ENCODE results near the gene GATC. TPM values are rescaled to one million over a fixed set of nuclear protein-coding genes. Genes with fewer than 3 reads are reported as not detected.

GATC gene, protein sequence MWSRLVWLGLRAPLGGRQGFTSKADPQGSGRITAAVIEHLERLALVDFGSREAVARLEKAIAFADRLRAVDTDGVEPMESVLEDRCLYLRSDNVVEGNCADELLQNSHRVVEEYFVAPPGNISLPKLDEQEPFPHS
- 11.3 TPM for polyA plus RNA-seq (2012; ENCODE audit: low read depth, missing spikeins)

DNA sequence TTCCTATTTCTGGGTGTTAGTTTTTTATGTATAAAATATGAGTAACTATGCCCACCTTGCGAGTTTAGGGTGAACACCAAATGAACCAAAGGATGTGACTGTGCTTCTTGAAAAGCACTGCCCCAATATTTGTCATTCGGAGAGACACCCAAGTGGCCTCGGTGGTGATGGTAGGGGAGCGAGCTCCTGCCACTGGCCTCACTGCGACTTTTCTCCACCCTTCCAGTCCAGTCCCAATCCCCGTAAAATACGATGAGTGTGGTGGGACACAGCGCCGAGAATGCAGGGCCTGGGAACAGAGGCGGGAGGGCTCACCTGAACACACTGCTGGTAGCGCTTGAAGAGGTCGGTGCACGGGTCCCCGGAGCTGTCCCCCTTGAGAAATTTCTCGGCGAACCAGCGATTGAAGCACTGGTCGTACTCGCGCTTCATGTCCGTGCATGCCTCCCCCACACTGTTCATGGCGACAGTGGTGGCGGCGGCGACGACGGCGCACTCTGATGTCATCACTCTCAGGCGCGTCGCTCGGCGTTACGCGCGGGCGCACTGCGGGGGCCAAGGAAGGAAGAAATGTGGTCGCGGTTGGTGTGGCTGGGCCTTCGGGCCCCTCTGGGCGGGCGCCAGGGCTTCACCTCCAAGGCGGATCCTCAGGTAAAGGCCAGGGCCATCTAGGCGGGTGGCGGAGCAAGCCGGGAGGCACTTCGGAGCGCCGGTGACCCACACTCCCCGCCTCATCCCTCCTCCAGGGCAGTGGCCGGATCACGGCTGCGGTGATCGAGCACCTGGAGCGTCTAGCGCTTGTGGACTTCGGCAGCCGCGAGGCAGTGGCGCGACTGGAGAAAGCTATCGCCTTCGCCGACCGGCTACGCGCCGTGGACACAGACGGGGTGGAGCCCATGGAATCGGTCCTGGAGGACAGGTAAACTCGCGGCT lies at the start of gene GATC, which contains the start of gene TRIAP1:
TSS of gene GATC (plus strand) at position 534 of the 933 bp plus-strand sequence. CDS start at position 571, 37 bp downstream.
TSS of gene TRIAP1 (minus strand) at position 474 of the 933 bp plus-strand sequence. CDS start at position 462, 12 bp downstream.
- FAIRE-seq (peak; percentile 96), DNase-seq (ENCODE audit: insufficient read length, low spot score) (peak; percentile 68)
- TF ChIP-seq POLR2A (IDR thresholded peaks at IDR 0.05; ENCODE audit: low read depth, low read length), result peak; percentile 89
- TF ChIP-seq TAF1 (IDR thresholded peaks at IDR 0.05; ENCODE audit: low read depth, low read length), result peak; percentile 79
- peak; percentile 97 for TF ChIP-seq PAX5 (IDR thresholded peaks at IDR 0.05; ENCODE audit: insufficient read depth, low read length, severe bottlenecking)
- peak; percentile 81 for TF ChIP-seq POU2F2 (IDR thresholded peaks at IDR 0.05; ENCODE audit: low read depth, low read length)
- TF ChIP-seq SPI1 (IDR thresholded peaks at IDR 0.05; ENCODE audit: low read depth, low read length), result no peak
- TF ChIP-seq POLR2AphosphoS5 (IDR thresholded peaks at IDR 0.05; ENCODE audit: low read depth, low read length), result peak; percentile 95

DNA sequence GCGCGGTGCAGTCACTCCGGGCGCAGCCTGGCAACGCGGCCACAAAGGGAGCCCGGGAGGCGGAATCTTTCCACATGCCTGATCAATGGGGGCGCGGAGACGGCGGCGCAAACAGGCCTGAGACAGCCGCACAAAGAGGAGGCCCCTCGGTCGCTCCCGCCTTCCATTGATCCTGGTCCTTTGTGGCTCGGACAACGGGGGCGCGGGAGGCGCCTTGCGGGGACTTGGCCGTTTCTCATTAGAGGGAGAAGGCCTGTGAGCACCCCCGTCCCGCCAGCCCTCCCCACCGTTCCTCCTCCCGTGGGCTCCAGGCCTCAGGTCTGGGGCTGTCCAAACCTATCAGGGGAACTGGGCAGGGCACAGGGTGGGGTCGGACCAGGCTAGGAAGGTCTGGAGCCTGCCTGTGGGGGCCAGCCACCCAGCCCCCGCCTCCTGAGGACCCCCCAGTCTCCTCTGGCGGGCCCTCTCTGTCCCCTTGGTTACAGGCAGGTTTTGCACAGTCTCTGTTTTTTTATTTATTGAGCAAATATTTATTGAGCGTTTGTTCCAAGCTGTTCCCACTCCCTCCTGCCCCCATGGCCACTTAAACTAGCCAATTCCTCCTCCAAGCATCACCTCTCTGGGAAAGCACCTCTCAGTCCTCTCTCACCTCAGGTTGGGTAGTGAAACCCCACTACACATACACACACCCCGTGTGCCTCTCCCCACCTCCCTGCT lies 48.3 kb upstream of the GATC start:
- TF ChIP-seq POLR2A (IDR thresholded peaks at IDR 0.05; ENCODE audit: low read depth, low read length) (no peak), TAF1 (IDR thresholded peaks at IDR 0.05; ENCODE audit: low read depth, low read length) (no peak), POU2F2 (IDR thresholded peaks at IDR 0.05; ENCODE audit: low read depth, low read length) (no peak), PAX5 (IDR thresholded peaks at IDR 0.05; ENCODE audit: insufficient read depth, low read length, severe bottlenecking) (no peak)
- FAIRE-seq (no peak), DNase-seq (ENCODE audit: insufficient read length, low spot score) (no peak)

DNA sequence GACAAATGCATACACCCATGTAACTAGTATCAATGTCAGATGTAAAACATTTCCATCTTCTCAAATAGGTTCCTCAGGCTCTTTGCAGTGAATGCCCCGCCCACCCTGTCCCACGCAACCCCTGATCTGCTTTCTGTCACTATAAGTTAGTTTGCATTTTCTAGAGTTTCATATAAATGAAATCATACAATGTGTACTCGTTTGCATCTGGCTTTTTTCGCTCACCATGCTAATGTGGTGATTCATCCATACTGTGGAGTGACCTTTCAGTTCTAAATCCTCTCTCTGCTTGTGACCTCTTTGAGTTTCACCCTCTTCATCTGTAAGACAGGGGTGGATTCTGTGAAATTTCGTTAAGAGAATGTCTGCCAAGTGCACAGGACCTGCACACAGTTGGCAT lies 46.7 kb upstream of the GATC start:
- peak; percentile 66 for FAIRE-seq

DNA sequence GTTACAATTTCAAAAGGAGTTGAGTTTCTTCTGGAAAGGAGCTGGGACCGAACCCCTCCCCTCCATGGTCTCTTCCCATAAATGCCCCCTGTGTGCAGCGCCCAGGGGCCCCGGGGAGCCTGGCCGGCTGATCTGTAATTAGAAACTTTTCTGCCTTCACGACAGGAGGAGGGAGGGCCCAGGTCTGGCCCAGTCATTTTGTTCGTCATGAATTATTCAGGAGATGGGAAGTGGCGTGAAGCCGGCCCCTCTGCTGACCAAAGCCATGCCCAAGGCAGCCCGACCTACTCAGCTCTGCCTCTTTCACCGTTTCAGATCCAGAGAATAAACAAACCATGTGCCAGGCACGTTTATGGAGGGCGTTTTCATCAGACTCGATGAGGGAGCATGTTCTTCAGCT lies 44.0 kb upstream of the GATC start:
- FAIRE-seq, result no peak
- no peak for DNase-seq (ENCODE audit: insufficient read length, low spot score)
- TF ChIP-seq TAF1 (IDR thresholded peaks at IDR 0.05; ENCODE audit: low read depth, low read length) (no peak), PAX5 (IDR thresholded peaks at IDR 0.05; ENCODE audit: insufficient read depth, low read length, severe bottlenecking) (no peak), SPI1 (IDR thresholded peaks at IDR 0.05; ENCODE audit: low read depth, low read length) (no peak), POLR2A (IDR thresholded peaks at IDR 0.05; ENCODE audit: low read depth, low read length) (no peak), POU2F2 (IDR thresholded peaks at IDR 0.05; ENCODE audit: low read depth, low read length) (no peak), POLR2AphosphoS5 (IDR thresholded peaks at IDR 0.05; ENCODE audit: low read depth, low read length) (no peak)

More for the DNA sequence above, 46.7 kb upstream of the GATC start:
- no peak for DNase-seq (ENCODE audit: insufficient read length, low spot score)
- no peak for TF ChIP-seq POLR2A (IDR thresholded peaks at IDR 0.05; ENCODE audit: low read depth, low read length)
- TF ChIP-seq TAF1 (IDR thresholded peaks at IDR 0.05; ENCODE audit: low read depth, low read length), result no peak
- TF ChIP-seq POU2F2 (IDR thresholded peaks at IDR 0.05; ENCODE audit: low read depth, low read length), result no peak
- no peak; the same call in 1 of the 2 replicates for TF ChIP-seq SPI1 (IDR thresholded peaks at IDR 0.05; ENCODE audit: low read depth, low read length)
- TF ChIP-seq PAX5 (IDR thresholded peaks at IDR 0.05; ENCODE audit: insufficient read depth, low read length, severe bottlenecking), result no peak
- TF ChIP-seq POLR2AphosphoS5 (IDR thresholded peaks at IDR 0.05; ENCODE audit: low read depth, low read length), result no peak

DNA sequence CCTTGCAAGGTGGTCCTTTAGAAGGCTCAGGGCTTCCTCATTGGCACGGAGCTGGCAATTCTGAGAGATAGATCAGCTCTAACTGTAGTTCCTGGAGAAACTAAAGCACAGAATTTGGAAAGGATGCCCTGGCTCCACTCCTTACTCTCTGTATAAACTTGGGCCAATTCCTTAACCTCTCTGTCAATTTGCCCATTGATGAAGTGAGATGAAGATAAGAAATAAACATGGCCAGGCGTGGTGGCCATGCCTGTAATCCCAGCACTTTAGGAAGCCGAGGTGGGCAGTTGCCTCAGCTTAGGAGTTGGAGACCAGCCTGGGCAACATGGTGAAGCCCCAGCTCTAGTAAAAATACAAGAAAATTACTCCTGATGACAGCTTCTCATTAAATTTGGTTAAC lies 42.4 kb upstream of the GATC start:
- DNase-seq (ENCODE audit: insufficient read length, low spot score), result no peak
- FAIRE-seq, result no peak
- TF ChIP-seq POU2F2 (IDR thresholded peaks at IDR 0.05; ENCODE audit: low read depth, low read length) (no peak), PAX5 (IDR thresholded peaks at IDR 0.05; ENCODE audit: insufficient read depth, low read length, severe bottlenecking) (no peak), POLR2A (IDR thresholded peaks at IDR 0.05; ENCODE audit: low read depth, low read length) (no peak), POLR2AphosphoS5 (IDR thresholded peaks at IDR 0.05; ENCODE audit: low read depth, low read length) (no peak), TAF1 (IDR thresholded peaks at IDR 0.05; ENCODE audit: low read depth, low read length) (no peak), SPI1 (IDR thresholded peaks at IDR 0.05; ENCODE audit: low read depth, low read length) (no peak)

DNA sequence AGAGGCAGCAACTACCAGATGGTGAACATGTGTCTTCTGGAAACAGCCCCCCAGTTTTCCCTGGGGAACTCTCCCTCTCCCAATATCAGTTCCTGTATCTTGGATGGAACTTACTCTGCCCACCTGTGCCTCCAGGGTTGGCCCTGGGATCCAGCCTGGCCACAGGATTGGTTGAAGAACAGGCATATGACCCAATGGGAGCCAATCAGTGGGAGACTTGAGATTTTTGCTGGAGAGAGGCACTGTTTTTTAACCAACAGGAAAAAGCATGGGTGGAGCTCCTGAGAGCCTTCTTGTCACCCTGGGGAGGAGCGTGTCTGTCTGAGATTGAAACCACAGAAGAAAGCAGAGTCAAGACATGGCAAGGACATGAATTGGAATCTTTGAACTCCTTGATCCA lies 42.0 kb upstream of the GATC start:
- DNase-seq (ENCODE audit: insufficient read length, low spot score) (no peak), FAIRE-seq (no peak)

DNA sequence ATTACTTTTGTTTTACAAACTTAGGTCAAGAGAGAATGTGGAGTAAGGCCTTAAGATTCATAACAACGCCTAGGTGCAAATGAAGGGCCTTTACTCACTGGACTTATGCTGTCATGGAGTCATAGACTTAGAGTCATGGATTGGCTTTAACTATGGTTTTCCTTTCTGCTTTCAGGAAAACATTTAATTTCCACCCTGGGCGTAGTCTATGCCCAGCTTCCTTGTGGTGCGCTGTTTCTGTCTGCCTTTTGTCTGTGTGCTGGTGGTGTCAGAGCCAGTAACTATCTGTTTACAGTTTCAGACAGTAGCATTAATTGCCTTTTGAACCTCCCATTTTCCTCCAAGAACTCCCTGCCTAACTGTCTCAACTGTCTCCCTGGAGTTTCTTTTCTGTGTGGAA lies 40.2 kb upstream of the GATC start:
- TF ChIP-seq POLR2A (IDR thresholded peaks at IDR 0.05; ENCODE audit: low read depth, low read length) (no peak), TAF1 (IDR thresholded peaks at IDR 0.05; ENCODE audit: low read depth, low read length) (no peak), SPI1 (IDR thresholded peaks at IDR 0.05; ENCODE audit: low read depth, low read length) (no peak), PAX5 (IDR thresholded peaks at IDR 0.05; ENCODE audit: insufficient read depth, low read length, severe bottlenecking) (no peak), POU2F2 (IDR thresholded peaks at IDR 0.05; ENCODE audit: low read depth, low read length) (no peak), POLR2AphosphoS5 (IDR thresholded peaks at IDR 0.05; ENCODE audit: low read depth, low read length) (no peak)
- FAIRE-seq (no peak), DNase-seq (ENCODE audit: insufficient read length, low spot score) (no peak)

More for the DNA sequence above, 42.0 kb upstream of the GATC start:
- TF ChIP-seq POLR2A (IDR thresholded peaks at IDR 0.05; ENCODE audit: low read depth, low read length) (no peak), POLR2AphosphoS5 (IDR thresholded peaks at IDR 0.05; ENCODE audit: low read depth, low read length) (no peak), SPI1 (IDR thresholded peaks at IDR 0.05; ENCODE audit: low read depth, low read length) (no peak), PAX5 (IDR thresholded peaks at IDR 0.05; ENCODE audit: insufficient read depth, low read length, severe bottlenecking) (no peak), POU2F2 (IDR thresholded peaks at IDR 0.05; ENCODE audit: low read depth, low read length) (no peak), TAF1 (IDR thresholded peaks at IDR 0.05; ENCODE audit: low read depth, low read length) (no peak)

DNA sequence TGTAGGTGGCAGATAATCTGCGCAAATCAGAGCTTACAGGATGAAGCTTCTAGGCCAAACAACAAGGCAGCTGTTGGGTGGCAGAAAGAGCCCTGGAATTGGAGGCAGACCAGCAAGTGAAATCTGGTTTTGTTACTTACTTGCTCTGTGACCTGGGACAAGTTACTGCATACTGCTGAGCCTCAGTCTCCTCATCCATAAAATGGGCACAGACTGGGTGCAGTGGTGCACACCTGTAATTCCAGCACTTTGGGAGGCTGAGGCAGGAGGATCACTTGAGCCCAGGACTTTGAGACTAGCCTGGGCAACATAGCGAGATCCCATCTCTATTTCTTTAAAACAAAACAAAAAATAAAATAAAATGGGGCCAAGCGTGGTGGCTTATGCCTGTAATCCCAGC lies 39.7 kb upstream of the GATC start:
- no peak for FAIRE-seq
- TF ChIP-seq POLR2A (IDR thresholded peaks at IDR 0.05; ENCODE audit: low read depth, low read length) (no peak), PAX5 (IDR thresholded peaks at IDR 0.05; ENCODE audit: insufficient read depth, low read length, severe bottlenecking) (no peak), POLR2AphosphoS5 (IDR thresholded peaks at IDR 0.05; ENCODE audit: low read depth, low read length) (no peak), SPI1 (IDR thresholded peaks at IDR 0.05; ENCODE audit: low read depth, low read length) (no peak), TAF1 (IDR thresholded peaks at IDR 0.05; ENCODE audit: low read depth, low read length) (no peak), POU2F2 (IDR thresholded peaks at IDR 0.05; ENCODE audit: low read depth, low read length) (no peak)
- no peak for DNase-seq (ENCODE audit: insufficient read length, low spot score)

All from GM12891 (cell line).